ENCODE results near the gene BCL11B.

BCL11B gene

DNA sequence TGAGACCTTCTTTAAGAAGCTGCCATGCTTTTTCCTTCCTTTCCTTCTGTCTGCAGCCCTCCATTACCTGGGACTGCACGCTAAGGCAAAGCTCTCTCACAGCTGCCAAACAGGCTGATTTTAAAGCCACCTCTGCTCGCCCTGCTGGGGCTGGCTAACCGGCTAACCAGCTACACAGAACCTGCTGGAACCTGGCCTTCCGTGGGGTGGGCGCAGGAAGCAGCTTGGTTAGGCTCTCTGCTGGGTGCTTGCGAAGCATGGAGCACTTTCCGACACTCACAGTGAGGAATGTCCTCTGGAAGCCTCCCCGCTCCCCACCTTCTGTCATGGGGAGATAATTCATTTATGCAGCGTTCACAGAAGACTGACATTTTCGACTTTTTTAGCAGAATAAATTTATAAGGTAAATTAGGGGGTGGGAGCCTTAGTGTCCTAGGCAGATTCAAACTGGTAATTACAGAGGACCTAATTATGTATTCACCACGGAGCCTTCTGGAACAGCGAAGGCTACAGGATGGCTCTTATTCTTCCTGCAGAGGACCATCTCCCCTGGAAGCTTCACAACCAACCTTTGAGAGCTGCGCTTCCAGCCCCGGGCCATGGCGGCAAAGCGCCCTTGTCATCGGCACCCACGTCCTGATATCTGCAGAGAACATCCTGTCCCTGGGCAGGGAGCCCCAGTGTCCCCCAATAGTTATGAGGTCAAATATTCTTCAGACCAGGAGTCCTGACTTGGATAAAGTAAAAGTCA is 12.4 kb upstream of the BCL11B start:
- DNase-seq = no peak

DNA sequence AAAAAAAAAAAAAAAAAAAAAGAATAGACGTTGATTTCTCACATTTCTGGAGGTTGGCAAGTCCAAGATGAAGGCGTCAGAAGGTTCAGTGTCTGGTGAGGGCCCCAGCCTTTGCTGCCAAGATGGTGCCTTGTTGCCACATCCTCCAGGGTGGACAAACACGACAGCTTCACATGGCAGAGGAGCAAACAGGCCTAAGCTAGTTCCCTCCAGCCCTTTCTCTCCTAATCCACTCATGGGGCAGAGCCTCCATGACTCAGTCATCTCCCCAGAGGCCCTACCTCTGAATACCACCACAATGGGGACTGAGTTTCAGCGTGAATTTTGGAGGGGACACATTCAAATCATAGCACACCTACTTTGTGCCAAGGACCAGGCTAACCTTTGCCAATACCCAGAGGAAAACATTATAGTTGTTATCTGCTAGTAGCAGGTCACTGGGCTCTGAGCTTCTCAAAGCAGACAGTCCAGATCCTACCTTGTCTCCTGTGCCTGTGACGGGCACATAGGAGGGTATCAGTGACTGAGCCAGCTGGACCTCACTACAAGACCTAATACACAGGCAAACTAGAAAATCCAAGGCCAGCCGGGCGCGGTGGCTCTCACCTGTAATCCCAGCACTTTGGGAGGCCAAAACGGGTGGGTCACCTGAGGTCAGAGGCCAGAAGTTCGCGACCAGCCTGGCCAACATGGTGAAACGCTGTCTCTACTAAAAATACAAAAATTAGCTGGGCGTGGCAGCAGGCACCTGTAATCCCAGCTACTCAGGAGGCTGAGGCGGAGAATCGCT is 10.5 kb upstream of the BCL11B start:
- no peak for DNase-seq

DNA sequence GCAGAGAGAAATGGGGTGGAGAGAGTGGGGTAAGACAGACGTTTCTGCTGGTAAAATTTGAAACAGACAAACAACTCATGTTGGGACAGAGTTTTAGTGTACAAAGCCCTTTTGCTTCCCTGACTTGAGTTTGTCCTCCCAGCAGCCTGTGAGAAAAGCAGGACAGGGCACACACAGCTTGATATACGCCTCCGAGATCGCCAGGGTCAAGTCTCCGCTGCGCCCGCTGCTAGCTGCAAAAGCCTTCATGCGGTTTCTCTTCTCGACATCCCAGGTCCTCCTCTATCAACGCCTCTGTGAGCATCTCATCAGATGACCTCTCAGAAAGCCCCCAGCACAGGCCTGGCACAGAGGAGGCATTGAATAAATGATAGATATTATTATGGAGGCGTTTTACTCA is 9.4 kb upstream of the BCL11B start:
- DNase-seq = no peak

DNA sequence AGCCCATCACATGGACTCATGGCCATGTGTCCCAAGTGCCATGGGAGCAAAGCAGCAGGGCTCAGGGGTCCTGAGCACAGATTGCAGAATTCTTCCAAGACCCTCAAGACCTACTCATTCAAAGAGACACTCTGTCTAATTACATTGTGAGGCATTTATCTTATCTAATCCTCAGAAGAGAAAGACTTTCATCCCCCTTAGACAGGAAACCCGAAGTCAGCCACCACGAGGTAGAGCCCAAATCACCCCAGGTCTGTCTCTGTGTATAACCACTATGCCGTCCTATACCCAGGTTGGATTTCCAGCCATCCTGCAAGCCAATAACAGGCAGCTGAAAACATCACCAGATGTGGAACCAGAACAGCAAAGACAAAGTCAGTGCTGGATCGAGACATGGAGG is 8.9 kb upstream of the BCL11B start:
- no peak for DNase-seq

DNA sequence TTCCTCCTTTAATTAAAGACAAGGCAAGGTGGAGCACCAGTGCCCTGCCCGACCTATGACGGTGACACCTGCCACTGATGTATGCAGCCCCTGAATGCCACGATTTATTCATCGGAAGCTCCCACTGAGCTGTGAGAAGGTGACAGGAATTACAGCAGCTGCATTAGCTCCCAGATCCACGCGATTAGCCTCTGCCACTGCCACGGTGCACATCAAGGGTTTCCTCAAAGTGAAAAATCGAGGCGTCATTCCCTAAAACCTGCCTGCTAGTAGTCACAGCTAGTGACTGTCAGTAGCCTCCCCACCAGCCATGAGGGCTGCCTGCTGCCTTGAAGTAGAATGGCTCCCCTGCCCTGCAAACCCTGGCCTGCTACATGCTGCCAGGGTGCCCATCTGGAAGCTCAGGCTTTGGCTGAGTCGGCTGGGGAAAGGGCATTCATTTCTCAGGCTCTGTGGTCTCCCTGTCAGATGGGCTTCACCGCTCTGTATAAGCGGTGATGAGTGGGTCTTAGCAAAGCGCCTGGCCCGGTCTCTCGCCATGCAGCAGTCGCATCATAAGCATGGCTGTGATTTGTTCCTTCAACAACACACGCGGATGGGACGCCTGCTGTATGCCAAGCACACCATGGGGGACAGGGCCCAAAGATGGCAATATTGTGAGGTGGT is 8.2 kb upstream of the BCL11B start:
- DNase-seq = no peak

DNA sequence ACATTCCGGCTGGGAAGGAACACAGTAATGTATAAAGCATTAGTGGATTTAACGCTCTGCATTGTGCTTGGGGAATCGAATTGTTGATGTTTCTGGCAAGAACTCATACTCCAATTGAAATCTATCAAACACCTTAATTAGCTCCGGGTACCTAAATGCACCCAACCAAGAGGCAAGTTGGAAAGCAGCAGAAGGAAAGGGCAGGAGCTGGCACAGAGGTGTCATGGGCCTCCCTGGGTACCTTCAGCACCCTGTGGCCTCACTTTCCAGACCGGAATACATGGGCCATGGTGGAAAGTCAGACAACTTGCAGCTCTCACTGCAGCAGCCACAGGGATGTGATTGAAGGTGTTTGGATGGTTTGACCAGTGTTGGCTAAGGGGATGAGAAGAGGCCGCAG is 6.8 kb upstream of the BCL11B start:
- no peak for DNase-seq

DNA sequence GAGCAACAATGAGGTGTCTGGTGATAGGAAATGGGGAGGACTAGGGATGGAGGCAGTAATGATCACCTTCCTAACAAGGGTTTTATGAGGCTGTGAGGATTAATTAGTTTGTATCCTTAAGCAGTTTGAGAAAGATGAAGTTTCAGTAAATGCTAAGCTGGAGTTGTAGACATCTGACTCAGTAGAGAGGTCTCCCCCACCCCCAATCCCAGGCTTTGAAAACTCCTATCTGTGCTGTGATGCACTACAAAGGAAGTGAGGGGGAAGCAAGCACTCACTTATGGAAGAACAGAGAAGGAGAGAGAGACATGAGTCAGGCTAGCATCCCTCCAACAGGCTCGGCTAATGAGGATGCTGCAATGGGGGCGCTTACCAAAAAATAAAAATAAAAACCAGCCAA is 5.5 kb upstream of the BCL11B start:
- no peak for DNase-seq

DNA sequence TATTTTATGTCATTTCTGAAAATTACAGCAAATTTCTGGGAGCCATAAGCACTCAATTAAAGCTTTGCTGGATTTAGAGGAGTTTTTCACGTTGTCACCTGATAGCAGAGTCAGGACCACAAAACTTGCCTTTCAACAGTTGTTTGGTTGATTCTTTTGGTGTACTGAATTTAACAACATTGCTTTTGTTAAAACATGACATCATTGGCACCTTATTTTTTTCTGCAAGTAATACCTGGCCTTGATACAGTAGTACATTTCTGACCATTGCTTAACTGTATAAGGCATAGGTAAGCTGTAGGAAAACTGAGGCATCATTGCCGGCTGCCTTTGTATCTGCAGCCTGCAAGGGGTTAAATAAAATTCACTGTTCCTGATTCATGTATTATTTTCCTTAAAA is 4.5 kb upstream of the BCL11B start:
- no peak for DNase-seq

DNA sequence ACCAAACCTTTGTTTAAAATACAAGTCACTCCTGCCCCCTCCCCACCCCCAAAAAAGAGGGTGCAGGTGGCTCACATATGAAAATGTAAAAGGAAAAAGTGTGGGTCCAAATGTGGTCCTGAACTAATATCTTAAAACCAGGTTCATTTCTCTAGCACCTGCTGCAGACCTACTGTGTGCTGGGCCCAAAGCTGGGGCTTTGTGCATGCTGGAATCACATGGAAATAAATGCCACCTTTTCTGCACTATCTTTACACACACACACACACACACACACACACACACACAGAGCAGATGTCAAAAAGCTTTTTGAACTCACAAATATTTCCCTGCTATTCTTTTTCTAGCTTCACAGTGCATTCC is 3.2 kb upstream of the BCL11B start:
- no peak for DNase-seq

DNA sequence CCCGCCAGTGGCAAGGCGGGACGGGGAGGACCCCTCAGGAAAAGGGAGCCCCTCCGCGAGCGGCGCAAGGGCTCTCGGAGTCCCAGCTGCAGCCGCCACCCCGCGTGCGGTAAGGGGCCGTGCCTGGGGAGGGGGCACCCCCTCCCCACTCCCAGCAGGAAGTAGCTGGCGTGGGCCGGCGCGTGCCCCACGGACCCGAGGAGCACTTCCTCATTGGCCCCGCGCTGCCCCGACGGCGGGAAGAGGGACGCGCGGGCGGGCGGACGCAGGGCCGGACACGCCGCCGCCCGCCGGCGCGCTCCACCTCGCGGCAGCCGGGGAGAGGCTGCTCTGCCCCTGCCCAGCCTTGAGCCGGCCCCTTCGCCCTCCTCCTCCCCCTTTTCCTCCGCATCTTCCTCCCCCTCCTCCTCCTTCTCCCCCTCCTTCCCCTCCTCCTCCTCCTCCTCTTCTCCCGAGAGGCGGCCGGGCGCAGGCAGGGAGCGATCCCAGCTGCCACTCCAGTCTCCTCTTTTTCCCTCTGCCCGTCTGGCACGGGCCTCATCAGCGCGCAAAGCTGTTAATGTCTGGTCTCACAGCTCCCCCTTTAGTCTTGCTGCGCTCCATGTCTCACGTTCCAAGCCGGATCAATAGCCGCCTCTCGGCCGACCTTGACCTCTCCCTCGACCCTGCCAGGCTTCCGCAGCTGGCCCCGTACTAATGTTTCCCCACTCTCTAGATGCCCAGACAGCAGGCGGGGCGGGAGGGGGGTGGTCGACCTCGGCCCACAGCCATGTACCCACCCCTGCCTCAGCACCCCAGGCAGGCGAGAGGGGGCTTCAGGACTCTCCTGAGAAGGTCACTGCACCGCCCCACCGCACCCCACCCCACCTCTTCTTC is 2.6 kb upstream of the BCL11B start:
- DNase-seq = peak in 1 of 2 experiments; percentile 58

DNA sequence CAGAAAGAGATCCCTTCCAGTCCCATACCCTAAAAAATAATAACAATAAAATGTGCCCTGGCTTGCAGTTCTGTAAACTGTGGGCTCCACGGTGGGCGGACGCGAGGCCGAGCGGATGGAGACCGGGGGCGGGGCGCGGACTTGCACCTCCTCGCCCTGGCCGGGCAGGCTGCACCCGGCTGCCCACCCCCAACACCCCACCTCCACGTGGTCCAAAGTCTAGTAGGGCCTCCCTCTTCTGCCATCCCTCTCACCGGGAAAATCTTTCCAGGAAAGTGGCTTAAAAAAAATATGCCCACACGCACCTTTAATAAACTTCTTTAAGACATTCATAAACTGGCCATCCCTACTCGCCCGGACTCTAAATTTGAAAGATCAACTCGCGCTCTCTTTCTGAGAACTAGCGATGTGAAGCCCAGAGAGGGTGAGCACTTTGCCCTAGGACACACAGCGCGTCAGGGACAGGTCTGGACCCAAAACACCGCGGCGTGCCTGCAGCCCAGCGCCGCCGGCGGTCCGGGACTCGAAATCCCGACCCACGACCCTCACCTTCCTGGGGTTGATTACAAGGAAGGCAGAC is 1.9 kb upstream of the BCL11B start:
- no peak for DNase-seq

DNA sequence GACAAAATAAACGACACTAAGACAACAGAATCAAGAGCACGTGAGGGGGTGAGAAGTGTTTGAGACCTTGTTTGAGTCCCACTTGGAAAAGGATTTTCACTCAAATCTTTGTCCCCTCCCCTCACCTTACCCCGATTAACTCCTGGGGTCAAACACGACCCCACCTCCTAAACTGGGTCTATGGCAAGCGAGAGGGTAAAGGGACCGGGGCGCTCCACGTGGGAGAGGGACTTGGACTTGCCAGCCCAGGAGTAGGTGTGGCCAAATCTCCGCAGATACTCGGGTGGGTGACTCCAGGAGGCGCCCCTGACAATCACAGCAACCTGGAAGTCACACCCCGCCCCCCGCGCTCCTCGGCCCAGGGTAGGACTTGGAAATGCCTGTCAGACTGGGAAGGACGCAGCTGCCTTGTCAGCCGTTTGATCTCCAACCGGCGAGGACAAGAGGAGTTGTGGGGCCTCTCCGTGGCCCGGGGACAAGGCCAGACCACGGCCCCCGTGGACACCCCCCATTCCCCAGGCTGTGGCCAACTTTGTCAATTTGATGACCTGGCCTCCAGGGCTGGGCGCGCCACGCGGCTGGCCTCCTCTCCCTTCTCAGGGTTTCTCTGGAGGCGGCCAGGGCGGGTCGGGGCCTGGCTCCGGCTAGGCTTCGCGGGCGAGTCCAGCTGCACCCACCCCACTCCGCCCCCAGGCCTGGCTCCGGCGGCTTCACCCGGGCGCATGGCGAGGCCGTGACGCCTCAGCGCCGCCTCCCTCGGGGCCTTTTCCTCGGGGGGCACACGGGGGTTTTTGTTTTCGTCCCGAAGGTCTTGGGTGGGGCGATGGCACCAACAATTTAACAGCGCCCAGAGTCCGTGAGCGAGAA is 1.1 kb upstream of the BCL11B start:
- peak; percentile 60 to 62 for DNase-seq

DNA sequence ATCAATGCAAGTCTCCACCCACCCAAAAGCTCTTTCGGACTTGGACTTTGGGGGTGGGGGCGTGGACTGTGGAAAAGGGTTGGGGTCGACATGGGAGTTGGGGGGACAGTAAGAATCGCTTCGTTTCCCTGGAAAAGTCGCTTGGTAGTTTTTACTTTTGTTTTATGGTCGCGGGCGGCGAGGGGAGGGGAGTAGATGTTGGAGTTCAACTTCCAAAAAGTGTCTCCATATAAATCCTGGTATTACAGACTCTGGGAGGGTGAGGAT is 568 bp upstream of the BCL11B start:
- DNase-seq = no peak

DNA sequence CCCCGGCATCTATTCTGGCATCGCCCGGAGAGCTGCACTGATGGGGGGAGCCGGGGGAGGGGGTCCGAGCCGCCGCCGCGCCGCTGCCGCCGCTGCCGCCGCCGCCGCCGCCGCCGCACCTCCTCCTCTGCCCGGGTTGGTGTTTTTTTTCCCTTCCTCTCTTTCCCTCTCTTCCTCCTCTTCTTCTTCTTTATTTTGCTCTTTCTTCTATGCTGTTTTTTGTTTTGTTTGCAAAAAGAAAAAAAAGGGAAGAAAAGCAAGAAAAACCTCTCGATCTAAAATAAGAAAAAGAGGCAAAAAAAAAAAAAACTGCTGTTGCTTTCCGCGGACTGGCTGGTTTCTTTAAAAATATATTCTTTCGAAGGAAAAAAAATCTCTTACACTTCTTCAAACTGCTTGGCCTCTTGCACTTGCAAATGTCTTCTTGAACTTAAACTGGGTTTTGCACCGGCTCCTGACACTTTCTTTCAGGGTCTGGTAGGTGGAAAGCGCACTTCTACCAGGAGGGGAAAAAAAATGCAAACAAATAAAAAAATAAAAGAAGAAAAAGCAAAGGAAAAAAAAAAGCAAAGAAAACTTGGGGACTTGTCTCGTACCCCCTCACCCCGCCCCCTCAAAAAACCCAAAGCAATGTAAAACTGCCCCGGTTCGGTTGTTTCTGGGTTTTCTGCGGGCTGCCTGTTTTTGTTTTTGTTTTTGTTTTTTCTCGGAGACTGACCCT is 616 bp downstream of the BCL11B start:
- DNase-seq = no peak

DNA sequence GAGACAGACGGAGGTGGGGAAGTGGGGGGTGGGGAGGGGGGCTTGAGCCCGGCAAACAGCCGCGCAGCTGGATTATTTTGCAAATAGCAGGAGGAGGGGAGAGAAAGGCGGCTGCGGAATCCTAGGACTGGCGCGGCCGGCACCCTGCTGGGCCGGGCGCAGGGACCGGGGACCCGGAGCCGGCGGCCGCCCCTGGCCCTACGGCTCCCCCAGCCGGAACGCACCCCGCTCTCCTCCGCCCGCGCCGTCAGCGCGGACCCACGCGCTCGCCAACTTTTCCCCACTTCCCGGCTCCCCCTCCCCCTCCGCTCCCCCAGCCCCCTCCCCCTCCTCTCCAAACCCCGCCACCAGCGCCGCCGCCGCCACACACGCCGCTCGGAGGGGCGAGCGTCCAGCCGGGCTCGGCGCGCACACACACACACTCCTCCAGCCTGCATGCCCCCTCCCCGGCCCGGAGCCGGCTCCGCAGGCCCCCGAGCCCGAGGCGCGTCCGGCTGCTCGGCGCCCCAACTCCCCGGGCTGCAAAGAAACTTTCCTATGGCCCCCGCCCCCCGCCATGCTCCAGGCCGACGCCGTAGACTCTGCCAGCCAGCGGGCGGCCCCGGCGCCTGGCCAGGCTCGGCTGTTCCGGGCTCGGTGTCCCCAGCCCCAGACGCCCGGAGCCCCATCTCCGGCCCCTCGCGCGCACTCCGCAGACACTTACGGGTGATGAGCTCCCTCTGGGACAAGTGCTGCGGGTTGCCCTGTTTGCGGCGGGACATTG is 1.4 kb downstream of the BCL11B start:
- no peak for DNase-seq

DNA sequence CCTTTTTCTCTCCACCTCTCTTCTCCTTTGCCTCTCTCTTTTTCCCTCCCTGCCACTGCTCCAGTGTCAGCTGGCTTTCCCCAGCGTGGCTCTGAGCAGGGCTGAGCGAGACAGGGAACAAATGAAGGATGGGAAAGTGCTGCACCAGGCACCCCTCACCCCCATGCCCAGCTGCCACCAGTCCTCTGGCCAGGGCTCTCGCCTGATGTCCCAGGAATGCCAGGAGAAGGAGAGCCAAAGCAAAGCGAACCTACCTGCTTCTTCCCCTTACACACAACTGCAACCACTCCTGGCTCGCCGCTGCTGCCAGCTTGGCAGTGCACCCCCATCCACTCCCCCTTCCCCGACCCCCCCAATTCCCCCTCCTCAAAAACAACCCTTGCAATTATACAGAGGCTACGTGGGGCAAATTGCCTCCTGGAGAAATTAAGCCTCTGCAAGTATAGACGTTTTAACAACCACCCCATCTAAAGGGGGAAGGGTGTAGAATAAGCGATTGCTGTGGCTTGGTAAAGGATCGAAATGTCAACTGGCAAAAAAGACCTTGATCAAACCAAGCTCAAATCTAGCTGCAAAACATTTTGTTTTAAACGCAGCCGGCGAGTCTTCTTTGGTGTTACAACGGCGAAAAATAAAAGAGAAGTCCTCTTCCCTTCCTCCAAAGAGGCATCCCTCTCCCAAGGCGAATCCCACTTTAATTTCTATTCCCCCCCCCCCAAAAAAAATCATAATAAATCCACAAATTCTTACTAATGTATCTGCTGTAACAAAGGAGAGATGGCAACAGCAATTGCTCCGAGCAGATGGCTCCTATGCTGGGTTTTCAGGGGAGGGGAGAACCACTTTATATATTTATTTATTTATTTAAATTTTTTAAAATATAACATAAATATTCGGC is 2.9 kb downstream of the BCL11B start:
- no peak for DNase-seq

DNA sequence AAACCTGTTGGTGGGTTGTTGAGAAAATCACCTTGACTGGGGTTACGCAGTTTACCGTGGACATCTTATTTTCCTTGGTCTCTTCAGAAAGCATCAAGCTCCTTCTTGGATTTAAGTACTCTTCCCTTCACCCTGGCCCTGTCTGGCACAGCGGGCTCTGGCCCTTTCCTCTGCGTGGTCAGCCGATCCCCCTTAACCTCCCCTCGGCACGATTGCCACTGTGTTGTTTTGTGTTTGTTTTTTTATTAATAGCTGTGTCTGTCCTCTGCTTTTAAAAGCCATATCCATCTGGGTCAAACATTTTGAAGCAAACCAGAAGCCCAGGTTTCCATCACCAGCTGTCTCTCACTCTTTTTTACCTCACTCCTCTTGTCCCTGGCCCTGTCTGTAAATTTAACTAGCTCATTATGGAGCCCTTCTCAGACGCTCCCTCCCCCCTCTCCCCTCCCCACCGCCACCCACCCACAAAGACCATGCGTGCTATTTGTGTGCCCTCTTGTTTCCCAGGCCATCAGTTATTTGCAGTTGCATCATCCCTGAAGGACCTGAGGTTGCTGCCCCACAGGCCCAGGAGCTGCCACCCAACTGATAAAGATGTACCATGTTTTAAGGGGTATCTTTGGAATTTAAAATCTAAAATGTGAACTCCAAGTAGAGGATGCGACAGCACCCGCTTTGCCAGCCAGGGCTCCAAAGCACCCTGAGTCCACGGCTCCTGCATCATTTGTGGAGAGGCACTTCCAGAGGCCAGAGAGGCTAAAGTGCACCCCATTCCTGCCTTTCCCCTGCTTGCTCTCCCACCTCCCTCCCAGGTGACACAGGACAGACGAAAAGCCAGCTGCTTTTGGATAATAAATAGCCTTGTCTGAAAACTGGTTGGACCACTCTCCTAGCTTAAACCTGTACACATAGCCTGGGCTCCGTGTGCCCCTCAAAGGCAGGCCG is 3.9 kb downstream of the BCL11B start:
- DNase-seq = no peak

DNA sequence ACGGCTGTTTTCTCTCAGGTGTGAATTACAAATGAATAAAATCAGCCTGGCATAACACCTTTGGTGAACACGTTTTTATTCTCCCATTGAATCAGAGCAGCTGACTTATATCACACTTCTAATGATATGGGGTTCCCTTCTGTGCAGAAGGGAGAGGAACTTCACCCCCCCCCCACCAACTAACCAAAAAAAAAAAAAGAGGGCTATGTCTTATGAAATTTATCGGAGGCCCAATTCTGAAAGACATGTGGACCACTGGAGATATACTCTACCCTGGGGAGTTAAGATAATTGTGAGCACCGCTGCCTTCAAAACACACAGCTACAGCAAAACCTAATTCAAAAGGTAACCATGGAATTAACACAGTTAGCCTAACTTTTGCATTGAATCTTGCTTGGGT is 4.6 kb downstream of the BCL11B start:
- no peak for DNase-seq
